Measurements from ENCODE around the gene ADAMTSL3. TPM values are rescaled to one million over a fixed set of nuclear protein-coding genes. Genes with fewer than 3 reads are reported as not detected.

Gene ADAMTSL3
- total and polyA plus RNA-seq, 2 donors (not counting 1 experiment from before 2014, with no cell fraction given): 0.14 to 0.17 TPM

GRCh38 chr15:83714939-83715628, 61.2 kb downstream of the ADAMTSL3 start:
- Histone ChIP-seq H3K36me3 (ENCODE audit: control insufficient read depth, insufficient read depth, low read length) (no peaks in the 10 kb centered on the region), H3K4me3 (replicated peaks in 1 of 4; ENCODE audit: control extremely low read depth in 1 of 4, insufficient read depth in 1 of 4, low read depth in 3 of 4, low read length in 4 of 4) (no peak overlapping the region), H3K9me3 (ENCODE audit: control insufficient read depth, insufficient read depth, low read depth, low read length) (no peaks in the 10 kb centered on the region), H4K20me1 (ENCODE audit: control insufficient read depth, extremely low read depth, insufficient read depth, low read length) (no peaks in the 10 kb centered on the region), H3K9ac (ENCODE audit: insufficient read depth, low read length) (no peak overlapping the region), H3K4me1 (ENCODE audit: control insufficient read depth, extremely low read depth, insufficient read depth, low read length) (no peaks in the 10 kb centered on the region), H3K4me2 (ENCODE audit: extremely low read depth, insufficient read depth, low read length) (no peak overlapping the region), H3K27ac (ENCODE audit: insufficient read depth, low read length) (no peak overlapping the region), H3K79me2 (ENCODE audit: control insufficient read depth, insufficient read depth, low read length) (no peaks in the 10 kb centered on the region), H2AFZ (ENCODE audit: low read length) (no peak overlapping the region), H3K27me3 (ENCODE audit: control insufficient read depth, insufficient read depth, low read length) (no peaks in the 10 kb centered on the region)
- DNase-seq (ENCODE audit: low read depth in 2 of 2): no peak
- TF ChIP-seq EZH2 (IDR thresholded peaks at IDR 0.05; ENCODE audit: low read length, missing control alignments) (no peak), CTCF (conservative IDR thresholded peaks at IDR 0.05 in 1 of 2, IDR thresholded peaks at IDR 0.05 in 1 of 2; ENCODE audit: low read depth in 1 of 2, low read length in 2 of 2) (no peak)

- no peak for DNase-seq (ENCODE audit: low read depth in 2 of 2)
- no peaks in the 10 kb centered on the region for H3K36me3 ChIP-seq (ENCODE audit: control insufficient read depth, insufficient read depth, low read length)
- H3K9ac ChIP-seq (ENCODE audit: insufficient read depth, low read length): no peak overlapping the region
- no peak overlapping the region for H3K4me3 ChIP-seq (replicated peaks in 1 of 4; ENCODE audit: control extremely low read depth in 1 of 4, insufficient read depth in 1 of 4, low read depth in 3 of 4, low read length in 4 of 4)
- H4K20me1 ChIP-seq (ENCODE audit: control insufficient read depth, extremely low read depth, insufficient read depth, low read length): no peaks in the 10 kb centered on the region
- H3K27ac ChIP-seq (ENCODE audit: insufficient read depth, low read length): no peak overlapping the region
- H3K79me2 ChIP-seq (ENCODE audit: control insufficient read depth, insufficient read depth, low read length): no peaks in the 10 kb centered on the region
- no peaks in the 10 kb centered on the region for H3K4me1 ChIP-seq (ENCODE audit: control insufficient read depth, extremely low read depth, insufficient read depth, low read length)
- no peak overlapping the region for H3K4me2 ChIP-seq (ENCODE audit: extremely low read depth, insufficient read depth, low read length)
- no peaks in the 10 kb centered on the region for H3K27me3 ChIP-seq (ENCODE audit: control insufficient read depth, insufficient read depth, low read length)
- TF ChIP-seq EZH2 (IDR thresholded peaks at IDR 0.05; ENCODE audit: low read length, missing control alignments) (no peak), CTCF (conservative IDR thresholded peaks at IDR 0.05 in 1 of 2, IDR thresholded peaks at IDR 0.05 in 1 of 2; ENCODE audit: low read depth in 1 of 2, low read length in 2 of 2) (no peak)
- no peak overlapping the region for H2AFZ ChIP-seq (ENCODE audit: low read length)
- H3K9me3 ChIP-seq (ENCODE audit: control insufficient read depth, insufficient read depth, low read depth, low read length): no peaks in the 10 kb centered on the region
Measured at GRCh38 chr15:83716605-83717004, 62.7 kb downstream of the ADAMTSL3 start.

- no peaks in the 10 kb centered on the region for H3K27me3 ChIP-seq (ENCODE audit: control insufficient read depth, insufficient read depth, low read length)
- H3K36me3 ChIP-seq (ENCODE audit: control insufficient read depth, insufficient read depth, low read length): no peaks in the 10 kb centered on the region
- H3K9me3 ChIP-seq (ENCODE audit: control insufficient read depth, insufficient read depth, low read depth, low read length): no peaks in the 10 kb centered on the region
- H3K4me2 ChIP-seq (ENCODE audit: extremely low read depth, insufficient read depth, low read length): no peak overlapping the region
- TF ChIP-seq CTCF (conservative IDR thresholded peaks at IDR 0.05 in 1 of 2, IDR thresholded peaks at IDR 0.05 in 1 of 2; ENCODE audit: low read depth in 1 of 2, low read length in 2 of 2) (no peak), EZH2 (IDR thresholded peaks at IDR 0.05; ENCODE audit: low read length, missing control alignments) (no peak)
- no peaks in the 10 kb centered on the region for H4K20me1 ChIP-seq (ENCODE audit: control insufficient read depth, extremely low read depth, insufficient read depth, low read length)
- DNase-seq (ENCODE audit: low read depth in 2 of 2): no peak
- H2AFZ ChIP-seq (ENCODE audit: low read length): no peak overlapping the region
- H3K4me3 ChIP-seq (replicated peaks in 1 of 4; ENCODE audit: control extremely low read depth in 1 of 4, insufficient read depth in 1 of 4, low read depth in 3 of 4, low read length in 4 of 4): no peak overlapping the region
- H3K9ac ChIP-seq (ENCODE audit: insufficient read depth, low read length): no peak overlapping the region
- H3K4me1 ChIP-seq (ENCODE audit: control insufficient read depth, extremely low read depth, insufficient read depth, low read length): no peaks in the 10 kb centered on the region
- H3K27ac ChIP-seq (ENCODE audit: insufficient read depth, low read length): no peak overlapping the region
- no peaks in the 10 kb centered on the region for H3K79me2 ChIP-seq (ENCODE audit: control insufficient read depth, insufficient read depth, low read length)
Measured at GRCh38 chr15:83717010-83717409, 63.1 kb downstream of the ADAMTSL3 start.
